OCI-LY7 (cell line): ENCODE results near the gene HERC2.
"Not testable (repeated sequence)": the region's sequence is repeated elsewhere in the genome, so short reads cannot be mapped to it uniquely, and the experiment has no call there.

Source experiments
- EZH2phosphoT487 ChIP-seq: fragments of 200-600 bp; sonication (generic); IDR thresholded peaks from 2 replicates; pipeline ENCODE4 v1.6.1; 2018; ENCODE audit warnings: low read depth, borderline replicate concordance, mild to moderate bottlenecking, mixed run types, antibody characterized with exemption, low read length, moderate library complexity, mixed read lengths
- TF ChIP-seq, protein P1 (sequence below): fragments of 200-600 bp; sonication (generic); conservative IDR thresholded peaks from 2 replicates; pipeline ENCODE4 v1.5.1; 2014; ENCODE audit warnings: mild to moderate bottlenecking, antibody characterized with exemption, low read length, moderate library complexity, mixed read lengths

DNA sequence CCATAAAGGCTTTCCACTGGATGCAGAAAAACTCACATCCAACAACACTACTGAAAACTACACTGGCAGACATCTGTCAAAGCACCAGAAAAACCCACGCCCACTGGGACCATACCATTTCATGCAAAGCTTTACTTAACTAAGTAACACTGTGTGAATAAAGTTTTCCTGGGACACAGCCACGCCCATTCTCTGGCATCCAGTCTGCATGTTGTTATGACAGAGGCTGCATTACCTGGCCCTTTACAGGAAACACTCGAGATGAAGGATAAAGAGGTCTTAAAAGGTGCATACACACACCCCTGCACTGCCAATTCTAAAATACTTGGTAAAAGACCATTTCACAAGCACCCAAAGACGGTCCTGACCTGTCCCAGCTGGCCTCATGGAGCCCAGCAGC lies 176.6 kb downstream of the HERC2 start:
- TF ChIP-seq, protein P1, sequence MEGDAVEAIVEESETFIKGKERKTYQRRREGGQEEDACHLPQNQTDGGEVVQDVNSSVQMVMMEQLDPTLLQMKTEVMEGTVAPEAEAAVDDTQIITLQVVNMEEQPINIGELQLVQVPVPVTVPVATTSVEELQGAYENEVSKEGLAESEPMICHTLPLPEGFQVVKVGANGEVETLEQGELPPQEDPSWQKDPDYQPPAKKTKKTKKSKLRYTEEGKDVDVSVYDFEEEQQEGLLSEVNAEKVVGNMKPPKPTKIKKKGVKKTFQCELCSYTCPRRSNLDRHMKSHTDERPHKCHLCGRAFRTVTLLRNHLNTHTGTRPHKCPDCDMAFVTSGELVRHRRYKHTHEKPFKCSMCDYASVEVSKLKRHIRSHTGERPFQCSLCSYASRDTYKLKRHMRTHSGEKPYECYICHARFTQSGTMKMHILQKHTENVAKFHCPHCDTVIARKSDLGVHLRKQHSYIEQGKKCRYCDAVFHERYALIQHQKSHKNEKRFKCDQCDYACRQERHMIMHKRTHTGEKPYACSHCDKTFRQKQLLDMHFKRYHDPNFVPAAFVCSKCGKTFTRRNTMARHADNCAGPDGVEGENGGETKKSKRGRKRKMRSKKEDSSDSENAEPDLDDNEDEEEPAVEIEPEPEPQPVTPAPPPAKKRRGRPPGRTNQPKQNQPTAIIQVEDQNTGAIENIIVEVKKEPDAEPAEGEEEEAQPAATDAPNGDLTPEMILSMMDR = not testable (repeated sequence)
- not testable (repeated sequence) for TF ChIP-seq EZH2phosphoT487
